GM21619 (cell line): ENCODE data around the gene LPIN1.

ENCODE experiments used
- ATAC-seq: cut with Tn5 transposase; IDR thresholded peaks from one replicate; pipeline ENCODE4 v1.9.1; 2021; ENCODE audit not compliant: unreplicated experiment

Gene LPIN1

DNA sequence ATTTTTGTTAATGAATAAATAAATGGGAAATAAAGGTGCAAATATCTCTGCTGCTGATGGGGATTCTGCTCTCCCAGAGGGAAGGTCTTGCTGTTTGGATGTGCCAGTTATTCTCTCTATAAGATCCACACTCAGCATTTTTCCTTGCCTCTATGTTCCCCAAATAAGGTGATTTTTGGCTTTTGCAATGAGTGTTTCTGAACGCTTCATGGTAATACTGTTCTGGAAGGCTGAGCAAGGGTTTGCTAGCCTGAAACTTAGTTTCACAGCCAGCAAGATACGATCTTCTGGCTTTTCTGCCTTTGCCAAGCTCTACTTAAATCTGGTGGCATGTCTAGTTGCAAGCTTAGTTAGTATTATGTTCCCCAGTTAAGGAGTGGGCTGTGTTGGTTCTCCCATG lies 114.6 kb downstream of the LPIN1 start:
- no peak for ATAC-seq

DNA sequence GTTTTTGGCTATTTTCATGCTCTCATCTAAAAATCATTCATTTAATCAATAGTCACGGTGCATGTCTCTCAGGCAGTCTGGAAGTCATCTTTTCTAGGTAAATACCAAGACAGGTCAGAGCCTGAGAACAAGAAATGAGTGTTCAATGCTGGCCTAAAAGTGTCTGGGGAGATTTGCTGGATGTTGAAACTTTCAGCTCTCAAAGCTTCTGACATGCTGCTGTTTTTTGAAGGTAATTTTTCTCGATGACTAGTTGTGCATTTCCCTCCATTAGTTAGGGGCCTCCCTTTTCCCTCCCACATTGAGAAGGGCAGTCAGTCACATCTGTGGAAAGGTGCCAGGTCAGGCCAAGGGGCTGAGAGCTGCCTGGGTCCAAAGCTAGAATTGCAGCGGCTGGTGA lies 115.6 kb downstream of the LPIN1 start:
- peak; percentile 33 for ATAC-seq

GRCh38 chr2:11863103-11863502 lies 116.7 kb downstream of the LPIN1 start:
- peak; percentile 29 for ATAC-seq

GRCh38 chr2:11863513-11864328 lies 117.3 kb downstream of the LPIN1 start:
- ATAC-seq: peak; percentile 33

DNA sequence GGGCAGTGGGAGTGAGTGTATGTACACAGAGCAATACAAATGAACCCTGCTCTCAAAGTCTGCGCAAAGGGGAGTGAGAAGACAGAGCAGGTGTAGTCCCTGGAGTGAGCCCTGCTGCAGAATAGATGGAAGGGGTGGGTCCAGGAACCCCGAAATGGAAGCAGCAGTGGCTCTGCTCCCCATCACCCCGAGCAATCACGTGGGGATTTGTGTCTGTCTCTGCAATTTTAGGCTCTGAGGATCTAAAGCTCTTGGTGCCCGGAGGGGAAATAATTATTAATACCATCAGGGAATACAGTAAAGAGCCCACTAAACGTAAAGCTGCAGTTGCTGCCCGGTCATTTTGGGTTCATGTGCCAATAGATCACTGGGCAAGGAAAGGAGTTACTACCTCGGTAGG lies 118.3 kb downstream of the LPIN1 start:
- no peak for ATAC-seq

DNA sequence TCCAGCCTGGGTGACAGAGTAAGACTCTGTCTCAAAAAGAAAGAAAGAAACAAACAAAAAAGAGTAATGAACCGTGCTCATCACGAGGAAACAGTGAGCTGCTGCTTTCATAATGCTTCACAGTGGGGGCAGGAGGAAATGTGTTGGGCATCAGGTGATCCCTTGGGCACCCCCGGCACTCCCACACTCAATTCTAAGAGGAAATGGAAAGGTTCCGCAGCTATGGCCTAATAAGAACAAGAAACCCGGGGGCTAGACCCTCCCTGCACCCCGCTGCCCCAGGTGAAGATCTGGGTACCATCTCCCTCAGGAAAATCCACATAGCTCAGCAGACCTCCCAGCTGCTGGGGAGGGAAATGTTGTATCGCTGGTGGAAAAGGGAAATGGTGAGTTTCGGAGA lies 118.9 kb downstream of the LPIN1 start:
- ATAC-seq: no peak

DNA sequence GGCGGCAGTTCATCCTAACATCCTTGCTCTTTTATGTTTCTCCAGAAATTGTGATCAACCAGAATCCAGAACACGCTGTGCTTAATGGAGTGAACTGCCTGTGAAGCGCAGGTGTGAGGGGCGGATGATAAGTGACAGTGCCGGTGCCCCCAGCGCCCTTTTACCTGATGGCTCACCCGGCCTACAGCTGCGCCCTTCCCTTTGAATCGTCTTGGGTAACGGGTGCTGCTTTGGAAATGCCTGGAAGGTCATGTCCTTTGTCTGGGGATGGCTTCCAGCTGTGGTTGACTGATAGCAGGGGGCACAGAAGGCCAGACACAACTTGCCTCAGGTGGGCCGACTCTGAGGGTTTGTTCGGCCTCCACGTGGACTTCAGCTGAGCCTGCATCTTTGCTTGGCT lies 119.4 kb downstream of the LPIN1 start:
- no peak for ATAC-seq

DNA sequence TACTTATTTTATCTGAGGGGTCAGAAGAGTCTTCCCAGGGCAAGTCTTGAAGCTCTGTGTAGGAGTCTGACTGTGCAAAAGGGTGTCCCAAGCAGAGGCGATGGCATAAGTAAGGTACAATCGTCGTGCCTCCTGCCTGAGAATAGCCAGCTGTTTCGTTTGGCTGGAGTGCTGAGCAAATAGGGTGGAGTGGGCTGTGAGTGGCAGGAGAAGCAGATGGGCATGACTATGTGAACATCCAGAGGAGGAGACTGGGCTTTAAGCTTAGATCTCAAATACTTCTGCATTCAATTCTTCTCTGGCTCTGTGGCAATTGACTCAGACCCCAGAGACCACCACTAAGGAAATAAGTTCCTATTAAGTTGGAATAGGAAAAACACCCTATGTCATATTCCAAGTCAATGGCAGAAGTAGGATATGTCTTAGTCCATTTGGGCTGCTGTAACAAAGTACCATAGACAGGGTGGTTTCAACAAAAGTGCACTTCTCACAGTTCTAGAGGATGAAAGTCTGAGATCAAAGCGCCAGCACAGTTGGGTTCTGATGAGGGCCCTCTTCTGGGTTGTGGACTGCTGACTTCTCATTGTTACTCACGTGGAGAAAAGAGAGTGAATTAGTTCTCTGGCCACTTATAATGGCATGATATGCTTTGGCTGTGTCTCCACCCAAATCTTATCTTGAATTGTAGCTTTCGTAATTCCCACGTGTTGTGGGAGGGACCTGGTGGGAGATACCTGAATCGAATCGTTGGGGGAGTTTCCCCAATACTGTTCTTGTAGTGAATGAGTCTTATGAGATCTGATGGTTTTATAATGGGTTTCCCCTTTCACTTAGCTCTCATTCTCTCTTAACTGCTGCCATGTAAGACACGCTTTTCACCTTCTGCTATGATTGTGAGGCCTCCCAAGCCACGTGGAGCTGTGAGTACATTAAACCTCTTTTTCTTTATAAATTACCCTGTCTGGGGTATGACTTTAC lies 120.2 kb downstream of the LPIN1 start:
- no peak for ATAC-seq

GRCh38 chr2:11867926-11868325 lies 121.5 kb downstream of the LPIN1 start:
- no peak for ATAC-seq

- no peak for ATAC-seq
Observed at GRCh38 chr2:11869391-11869991, 123.1 kb downstream of the LPIN1 start.

- ATAC-seq: no peak
Observed at GRCh38 chr2:11870064-11870463, 123.6 kb downstream of the LPIN1 start.

DNA sequence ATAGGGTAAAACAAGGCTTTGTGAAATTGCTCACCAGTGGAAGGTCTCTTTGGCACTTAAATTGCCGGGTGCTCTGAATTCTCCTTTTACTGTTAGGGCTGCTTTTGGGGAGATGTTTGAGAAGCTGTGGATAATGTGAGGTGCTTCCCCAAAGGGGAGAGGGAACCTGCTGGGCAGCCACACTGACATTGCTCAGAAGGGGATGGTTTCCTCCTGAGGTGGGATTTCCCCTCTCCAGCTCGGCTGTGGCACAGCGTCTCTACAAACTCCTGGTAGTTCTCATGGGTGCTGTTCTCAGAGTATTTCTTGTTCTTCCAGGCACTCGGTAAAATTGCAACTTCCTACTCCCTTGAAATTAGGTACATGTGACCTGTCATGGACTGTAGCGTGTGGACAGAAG lies 124.2 kb downstream of the LPIN1 start:
- ATAC-seq: peak; percentile 41

DNA sequence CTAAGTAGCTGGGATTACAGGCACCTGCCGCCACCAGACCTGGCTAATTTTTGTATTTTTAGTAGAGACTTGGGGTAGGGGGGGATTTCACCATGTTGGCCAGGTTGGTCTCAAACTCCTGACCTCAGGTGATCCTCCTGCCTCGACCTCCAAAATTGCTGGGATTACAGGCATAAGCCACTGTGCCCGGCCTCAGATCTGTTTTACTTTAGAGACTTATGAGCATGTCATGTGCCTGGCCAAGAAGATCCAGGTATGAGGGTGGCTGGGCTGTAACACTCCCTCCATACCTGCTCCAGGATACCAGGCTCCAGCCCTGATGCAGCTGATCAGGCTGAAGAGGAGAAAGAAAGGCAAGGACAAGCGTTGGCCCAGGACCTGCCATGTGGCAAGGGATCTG lies 125.0 kb downstream of the LPIN1 start:
- ATAC-seq: no peak

GRCh38 chr2:11872247-11872947 lies 126.0 kb downstream of the LPIN1 start:
- no peak for ATAC-seq

- no peak for ATAC-seq
Observed at GRCh38 chr2:11872948-11873269, 126.5 kb downstream of the LPIN1 start.

GRCh38 chr2:11873356-11874154 lies 127.1 kb downstream of the LPIN1 start:
- ATAC-seq: no peak

DNA sequence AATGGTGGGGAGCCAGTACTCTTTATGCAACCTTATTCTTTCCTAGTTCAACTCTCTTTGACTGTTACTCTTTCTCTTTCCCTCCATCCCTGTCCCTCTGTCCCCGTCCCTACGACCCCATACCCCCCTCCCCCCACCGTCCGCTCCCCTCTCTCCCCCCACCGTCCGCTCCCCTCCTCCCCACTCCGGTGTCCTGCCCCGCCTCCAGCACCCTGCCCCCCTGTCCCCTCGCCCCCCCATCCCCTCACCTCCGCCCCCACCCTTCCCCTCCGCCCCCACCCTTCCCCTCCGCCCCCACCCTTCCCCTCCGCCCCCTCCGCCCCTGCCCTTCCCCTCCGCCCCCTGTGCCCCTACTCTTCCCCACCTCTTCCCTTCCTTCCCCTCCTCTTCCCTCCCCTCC lies 128.4 kb downstream of the LPIN1 start:
- ATAC-seq: no peak

DNA sequence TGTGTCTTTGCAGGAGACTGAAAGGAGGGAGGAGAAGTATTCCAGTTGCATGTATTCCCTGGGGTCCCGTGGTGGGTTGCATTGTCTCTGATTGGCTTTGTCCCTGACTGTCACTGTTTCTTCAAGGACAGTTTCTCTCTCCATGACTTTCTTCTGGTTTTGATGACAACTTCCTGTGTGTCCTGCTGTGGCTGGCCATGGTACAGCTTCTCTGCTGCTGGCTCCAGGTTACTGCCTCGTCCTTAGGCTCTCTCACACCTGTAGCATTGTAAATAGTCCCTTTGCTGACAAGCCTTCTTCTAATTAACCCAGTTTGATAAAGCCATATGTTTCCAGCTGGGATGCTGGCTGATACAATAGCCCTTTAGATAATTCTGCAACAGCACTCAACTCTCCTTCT lies 129.0 kb downstream of the LPIN1 start:
- ATAC-seq: no peak

- no peak for ATAC-seq
Observed at GRCh38 chr2:11876436-11876835, 130.0 kb downstream of the LPIN1 start.

- ATAC-seq: no peak
Observed at GRCh38 chr2:11876889-11877288, 130.5 kb downstream of the LPIN1 start.
